Raji (cell line): ENCODE data around the gene GRIK4.

Experiments used
- POLR2A ChIP-seq: IDR thresholded peaks from 2 replicates; pipeline ENCODE4 v1.6.1; 2011; ENCODE audit warnings: low read depth, low read length, control low read depth; ENCODE audit not compliant: insufficient read depth

The GRIK4 gene

GRCh38 chr11:120532082-120532831 lies 20.7 kb downstream of the GRIK4 start:
- no peak for TF ChIP-seq POLR2A

GRCh38 chr11:120532832-120533196 lies 21.3 kb downstream of the GRIK4 start:
- no peak for TF ChIP-seq POLR2A

GRCh38 chr11:120536091-120536796 lies 24.7 kb downstream of the GRIK4 start:
- TF ChIP-seq POLR2A, result no peak

- TF ChIP-seq POLR2A, result no peak
Observed at GRCh38 chr11:120536797-120537169, 25.2 kb downstream of the GRIK4 start.

GRCh38 chr11:120537996-120538395 lies 26.4 kb downstream of the GRIK4 start:
- TF ChIP-seq POLR2A, result no peak

GRCh38 chr11:120538707-120539106 lies 27.2 kb downstream of the GRIK4 start:
- TF ChIP-seq POLR2A, result no peak

GRCh38 chr11:120539667-120540369 lies 28.3 kb downstream of the GRIK4 start:
- TF ChIP-seq POLR2A, result no peak

GRCh38 chr11:120540744-120541465 lies 29.4 kb downstream of the GRIK4 start:
- no peak for TF ChIP-seq POLR2A

GRCh38 chr11:120543521-120544215 lies 32.1 kb downstream of the GRIK4 start:
- TF ChIP-seq POLR2A, result no peak

GRCh38 chr11:120545813-120546212 lies 34.3 kb downstream of the GRIK4 start:
- no peak for TF ChIP-seq POLR2A

GRCh38 chr11:120546312-120547205 lies 35.0 kb downstream of the GRIK4 start:
- no peak for TF ChIP-seq POLR2A

- TF ChIP-seq POLR2A, result no peak
Observed at GRCh38 chr11:120547316-120547715, 35.8 kb downstream of the GRIK4 start.

GRCh38 chr11:120547811-120548681 lies 36.5 kb downstream of the GRIK4 start:
- no peak for TF ChIP-seq POLR2A
